ENCODE data around the gene KIF1C. TPM values are rescaled to one million over a fixed set of nuclear protein-coding genes. Genes with fewer than 3 reads are reported as not detected.

KIF1C gene
- 65.3 and 110 TPM in 2 replicates for total RNA-seq

GRCh38 chr17:4997302-4998026 lies at the start of gene KIF1C, which contains the start of gene INCA1:
KIF1C (plus strand) TSS chr17:4997950; CDS start chr17:5000247, 2,297 bp downstream.
INCA1 (minus strand) TSS chr17:4997522; CDS start chr17:4994437, 3,085 bp downstream.

GRCh38 chr17:4948166-4948930 lies 49.4 kb upstream of the KIF1C start, which contains the start of gene PFN1:
PFN1 (minus strand) TSS chr17:4948530; CDS start chr17:4948394, 136 bp downstream.

GRCh38 chr17:4950746-4951204 lies 47.0 kb upstream of the KIF1C start, which contains the start of gene ENO3:
ENO3 (plus strand) TSS chr17:4951119; CDS start chr17:4951830, 711 bp downstream.

GRCh38 chr17:4967539-4968485 lies 29.9 kb upstream of the KIF1C start, which contains the start of gene SPAG7:
SPAG7 (minus strand) TSS chr17:4967817; CDS start chr17:4967804, 13 bp downstream.

GRCh38 chr17:4986951-4987766 lies 10.6 kb upstream of the KIF1C start, which contains the start of gene CAMTA2:
CAMTA2 (minus strand) TSS chr17:4987675; CDS start chr17:4986222, 1,453 bp downstream.

GRCh38 chr17:5035315-5035714 lies 37.6 kb downstream of the KIF1C start, which contains the start of gene SLC52A1:
SLC52A1 (minus strand) TSS chr17:5035426; CDS start chr17:5034606, 820 bp downstream.

Other genes with a start within 250 kb of the KIF1C start
- not detected in 2 replicates for gene TM4SF5, start 226.1 kb upstream of the KIF1C start, total RNA-seq
- 0.83 and 1.0 TPM in 2 replicates for gene VMO1, start 211.6 kb upstream of the KIF1C start, total RNA-seq
- gene GLTPD2, start 209.0 kb upstream of the KIF1C start, total RNA-seq: not detected in 2 replicates
- 97.4 and 218 TPM in 2 replicates for gene PSMB6, start 201.8 kb upstream of the KIF1C start, total RNA-seq
- gene PLD2, start 190.8 kb upstream of the KIF1C start, total RNA-seq: 29.8 and 30.1 TPM in 2 replicates
- gene MINK1, start 164.6 kb upstream of the KIF1C start, total RNA-seq: 39.4 and 40.6 TPM in 2 replicates
- gene C17orf107, start 98.4 kb upstream of the KIF1C start, total RNA-seq: 1.9 and 5.0 TPM in 2 replicates
- gene CHRNE, start 94.9 kb upstream of the KIF1C start, total RNA-seq: 0.87 and 1.2 TPM in 2 replicates
- not detected in 2 replicates for gene GP1BA, start 65.7 kb upstream of the KIF1C start, total RNA-seq
- 49.3 and 52.8 TPM in 2 replicates for gene SLC25A11, start 57.9 kb upstream of the KIF1C start, total RNA-seq
- gene RNF167, start 57.7 kb upstream of the KIF1C start, total RNA-seq: 24.0 and 30.8 TPM in 2 replicates
- gene PFN1, start 49.4 kb upstream of the KIF1C start, total RNA-seq: 605 and 662 TPM in 2 replicates
- gene ENO3, start 46.8 kb upstream of the KIF1C start, total RNA-seq: 2.3 and 3.6 TPM in 2 replicates
- 43.2 and 56.1 TPM in 2 replicates for gene SPAG7, start 30.1 kb upstream of the KIF1C start, total RNA-seq
- gene CAMTA2, start 10.3 kb upstream of the KIF1C start, total RNA-seq: 16.7 and 20.3 TPM in 2 replicates
- gene INCA1, start 428 bp upstream of the KIF1C start, total RNA-seq: 0.66 TPM in 1 of 2 replicates, not detected in the other
- under 0.01 TPM in 1 of 2 replicates, not detected in the other for gene SLC52A1, start 37.5 kb downstream of the KIF1C start, total RNA-seq
- 1.5 and 1.9 TPM in 2 replicates for gene ZFP3, start 80.5 kb downstream of the KIF1C start, total RNA-seq
- gene ZNF232, start 113.9 kb downstream of the KIF1C start, total RNA-seq: 6.8 and 7.8 TPM in 2 replicates
- gene USP6, start 118.1 kb downstream of the KIF1C start, total RNA-seq: under 0.01 TPM in 1 of 2 replicates, not detected in the other
- 12.9 and 13.1 TPM in 2 replicates for gene ZNF594, start 193.9 kb downstream of the KIF1C start, total RNA-seq
- not detected in 2 replicates for gene SCIMP, start 236.9 kb downstream of the KIF1C start, total RNA-seq